Astrocyte (in vitro differentiated cells and primary cell): ENCODE results near the gene HES5. TPM values are rescaled to one million over a fixed set of nuclear protein-coding genes. Genes with fewer than 3 reads are reported as not detected.

Experiments
- DNase-seq: peaks from one replicate; pipeline ENCODE4 v3.0.0-alpha.2; 2010; ENCODE audit warnings: low read depth
- FAIRE-seq: peaks from 2 replicates; lab custom pipeline; 2011; peaks lifted over from hg19 to GRCh38; lab: Jason Lieb, UNC
- H2AFZ ChIP-seq: 2 replicates; pipeline ENCODE4 v1.6.0; 2012; ENCODE audit warnings: low read depth, low read length, inconsistent platforms
- H3K27ac ChIP-seq: 2 replicates; pipeline ENCODE4 v1.5.1; 2011; ENCODE audit warnings: low read depth, low read length, inconsistent platforms
- H3K27me3 ChIP-seq: 2 replicates; pipeline ENCODE4 v1.6.0; 2011; ENCODE audit warnings: low read length, inconsistent platforms; ENCODE audit not compliant: insufficient read depth
- H3K36me3 ChIP-seq: 2 replicates; pipeline ENCODE4 v1.5.1; 2011; ENCODE audit warnings: low read length, inconsistent platforms; ENCODE audit not compliant: insufficient read depth
- H3K4me1 ChIP-seq: 2 replicates; pipeline ENCODE4 v1.5.1; 2011; ENCODE audit warnings: low read length, inconsistent platforms; ENCODE audit not compliant: insufficient read depth
- H3K4me2 ChIP-seq: 2 replicates; pipeline ENCODE4 v1.6.0; 2012; ENCODE audit warnings: low read length, inconsistent platforms
- H3K4me3 ChIP-seq: 2 replicates; pipeline ENCODE4 v1.5.1; 2011; ENCODE audit warnings: low read depth, mild to moderate bottlenecking, low read length, inconsistent platforms; ENCODE audit not compliant: insufficient read depth
- H3K79me2 ChIP-seq: 2 replicates; pipeline ENCODE4 v1.6.0; 2012; ENCODE audit warnings: mild to moderate bottlenecking, low read length, inconsistent platforms; ENCODE audit not compliant: insufficient read depth
- H3K9ac ChIP-seq: 2 replicates; pipeline ENCODE4 v1.6.0; 2012; ENCODE audit warnings: mild to moderate bottlenecking, low read length, inconsistent platforms
- H3K9me3 ChIP-seq: 2 replicates; pipeline ENCODE4 v1.5.1; 2012; ENCODE audit warnings: low read depth, mild to moderate bottlenecking, low read length, inconsistent platforms; ENCODE audit not compliant: insufficient read depth
- H4K20me1 ChIP-seq: 2 replicates; pipeline ENCODE4 v1.6.0; 2012; ENCODE audit warnings: low read length, inconsistent platforms; ENCODE audit not compliant: insufficient read depth
- H3K27ac Mint-ChIP-seq: one replicate; pipeline ENCODE4 v1.8.0; 2021; ENCODE audit warnings: mild to moderate bottlenecking, mixed read lengths; ENCODE audit not compliant: unreplicated experiment
- H3K27me3 Mint-ChIP-seq: one replicate; pipeline ENCODE4 v1.8.0; 2021; ENCODE audit warnings: low read depth, mixed read lengths; ENCODE audit not compliant: unreplicated experiment
- H3K36me3 Mint-ChIP-seq: one replicate; pipeline ENCODE4 v1.8.0; 2021; ENCODE audit warnings: low read depth, mixed read lengths; ENCODE audit not compliant: unreplicated experiment
- H3K4me1 Mint-ChIP-seq: one replicate; pipeline ENCODE4 v1.8.0; 2021; ENCODE audit warnings: low read depth, mixed read lengths; ENCODE audit not compliant: unreplicated experiment
- H3K4me3 Mint-ChIP-seq: one replicate; pipeline ENCODE4 v1.8.0; 2021; ENCODE audit warnings: mild to moderate bottlenecking, moderate library complexity, mixed read lengths; ENCODE audit not compliant: unreplicated experiment
- H3K9me3 Mint-ChIP-seq: one replicate; pipeline ENCODE4 v1.8.0; 2021; ENCODE audit warnings: mild to moderate bottlenecking, mixed read lengths; ENCODE audit not compliant: unreplicated experiment
- EZH2 ChIP-seq: IDR thresholded peaks from 2 replicates; pipeline ENCODE4 v1.6.1; 2012; ENCODE audit warnings: mild to moderate bottlenecking, low read length, inconsistent platforms; ENCODE audit not compliant: insufficient read depth
- total RNA-seq: library from RNA; stranded (reverse); gene quantifications from 2 replicates; pipeline ENCODE4 v1.2.1, GENCODE V29; 2021
- TF ChIP-seq, protein P1 (sequence below): IDR thresholded peaks from 2 replicates; pipeline ENCODE4 v1.5.1; 2011; ENCODE audit warnings: low read depth, mild to moderate bottlenecking, inconsistent platforms, low read length, moderate library complexity; ENCODE audit not compliant: insufficient read depth

The HES5 gene
- total RNA-seq, 1 donor from 2014 or later = not detected

DNA sequence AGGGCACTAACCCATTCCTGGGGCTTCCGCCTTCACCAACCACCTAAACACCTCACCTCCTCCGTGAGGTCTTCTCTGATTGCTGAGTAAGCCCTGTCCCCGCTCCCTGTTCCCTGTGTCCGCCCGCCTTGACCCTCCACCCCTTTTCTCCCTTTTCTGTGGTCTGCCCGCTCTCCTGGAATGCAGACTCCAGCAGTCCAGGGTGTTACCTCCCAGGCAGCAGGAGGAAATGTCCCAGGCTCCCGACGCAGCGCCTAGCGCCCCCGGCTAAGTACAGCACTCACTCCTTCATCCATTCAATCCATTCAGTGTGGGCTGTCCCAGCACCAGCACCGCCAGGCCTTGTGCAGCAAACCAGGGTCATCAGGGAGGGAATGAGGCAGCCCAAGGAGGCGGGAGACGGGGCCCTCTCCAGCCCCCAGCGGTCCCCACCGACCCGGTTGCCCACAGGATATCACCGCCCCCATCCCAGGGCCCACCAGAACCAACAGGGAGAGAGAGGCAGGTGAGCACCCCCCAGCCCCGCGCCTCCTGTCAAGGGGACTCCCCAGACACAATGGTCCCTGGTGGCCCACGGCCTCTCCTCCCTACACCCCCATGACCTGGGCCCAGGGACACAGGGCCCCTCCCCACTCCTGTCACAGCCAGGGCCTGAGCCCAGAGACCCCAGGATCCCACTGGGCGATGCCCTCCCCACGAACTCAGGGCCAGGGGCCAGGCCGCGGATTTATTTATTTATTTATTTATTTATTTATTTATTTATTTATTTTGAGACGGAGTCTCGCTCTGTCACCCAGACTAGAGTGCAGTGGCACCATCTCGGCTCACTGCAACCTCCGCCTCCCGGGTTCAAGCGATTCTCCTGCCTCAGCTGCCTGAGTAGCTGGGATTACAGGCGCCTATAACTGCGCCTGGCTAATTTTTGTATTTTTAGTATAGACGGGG, 36.3 kb upstream of the HES5 start:
- no peak overlapping the region for H3K27ac Mint-ChIP-seq
- H3K9ac ChIP-seq = no peak overlapping the region
- H3K36me3 Mint-ChIP-seq = no peaks in the 10 kb centered on the region

DNA sequence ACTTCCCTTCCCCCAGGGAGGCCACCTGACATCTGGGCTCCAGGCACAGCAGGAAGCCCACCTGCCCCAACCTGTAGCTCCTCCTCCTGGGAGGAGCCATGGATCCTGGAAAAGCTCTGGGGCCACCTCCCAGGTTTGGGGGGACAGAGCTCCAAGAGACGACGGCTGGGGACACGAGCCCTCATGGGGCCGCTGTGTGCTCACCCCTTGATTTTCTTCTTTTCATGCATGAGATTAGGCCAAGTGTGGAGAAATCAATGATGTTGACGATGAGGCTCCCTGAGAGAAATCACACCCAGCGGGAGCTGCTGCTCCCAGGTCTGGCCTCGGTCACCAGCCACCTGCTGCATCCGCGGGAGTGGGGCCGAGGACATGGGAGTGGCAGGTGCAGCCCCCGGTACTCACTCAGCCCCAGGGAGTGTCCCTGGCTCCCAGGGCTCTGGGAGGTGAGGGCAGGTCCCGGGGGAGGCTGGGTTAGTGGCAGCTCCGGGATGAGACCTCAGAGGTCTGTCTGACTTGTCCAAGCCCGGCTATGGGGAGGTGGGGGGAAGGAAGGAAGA, 34.8 kb upstream of the HES5 start:
- no peak overlapping the region for H3K4me3 Mint-ChIP-seq
- peaks cover 18% of the 10 kb centered on the region for H3K27me3 Mint-ChIP-seq
- H3K9ac ChIP-seq = no peak overlapping the region
- peaks cover 5% of the 10 kb centered on the region for H3K4me1 Mint-ChIP-seq
- H3K79me2 ChIP-seq = no peaks in the 10 kb centered on the region
- TF ChIP-seq, protein P1, sequence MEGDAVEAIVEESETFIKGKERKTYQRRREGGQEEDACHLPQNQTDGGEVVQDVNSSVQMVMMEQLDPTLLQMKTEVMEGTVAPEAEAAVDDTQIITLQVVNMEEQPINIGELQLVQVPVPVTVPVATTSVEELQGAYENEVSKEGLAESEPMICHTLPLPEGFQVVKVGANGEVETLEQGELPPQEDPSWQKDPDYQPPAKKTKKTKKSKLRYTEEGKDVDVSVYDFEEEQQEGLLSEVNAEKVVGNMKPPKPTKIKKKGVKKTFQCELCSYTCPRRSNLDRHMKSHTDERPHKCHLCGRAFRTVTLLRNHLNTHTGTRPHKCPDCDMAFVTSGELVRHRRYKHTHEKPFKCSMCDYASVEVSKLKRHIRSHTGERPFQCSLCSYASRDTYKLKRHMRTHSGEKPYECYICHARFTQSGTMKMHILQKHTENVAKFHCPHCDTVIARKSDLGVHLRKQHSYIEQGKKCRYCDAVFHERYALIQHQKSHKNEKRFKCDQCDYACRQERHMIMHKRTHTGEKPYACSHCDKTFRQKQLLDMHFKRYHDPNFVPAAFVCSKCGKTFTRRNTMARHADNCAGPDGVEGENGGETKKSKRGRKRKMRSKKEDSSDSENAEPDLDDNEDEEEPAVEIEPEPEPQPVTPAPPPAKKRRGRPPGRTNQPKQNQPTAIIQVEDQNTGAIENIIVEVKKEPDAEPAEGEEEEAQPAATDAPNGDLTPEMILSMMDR = no peak
- no peak for TF ChIP-seq EZH2
- no peak overlapping the region for H3K27ac ChIP-seq
- FAIRE-seq (no peak), DNase-seq (no peak)
- no peak overlapping the region for H2AFZ ChIP-seq
- H3K36me3 Mint-ChIP-seq = no peaks in the 10 kb centered on the region
- H4K20me1 ChIP-seq = no peaks in the 10 kb centered on the region
- H3K27ac Mint-ChIP-seq = no peak overlapping the region
- H3K27me3 ChIP-seq = no peaks in the 10 kb centered on the region
- no peak overlapping the region for H3K4me3 ChIP-seq
- no peaks in the 10 kb centered on the region for H3K9me3 ChIP-seq
- H3K4me1 ChIP-seq = no peaks in the 10 kb centered on the region
- H3K9me3 Mint-ChIP-seq = no peaks in the 10 kb centered on the region
- H3K4me2 ChIP-seq = no peak overlapping the region
- no peaks in the 10 kb centered on the region for H3K36me3 ChIP-seq

More for the DNA sequence above, 36.3 kb upstream of the HES5 start:
- Mint-ChIP-seq H3K9me3 (no peaks in the 10 kb centered on the region), H3K4me1 (peaks cover 5% of the 10 kb centered on the region), H3K27me3 (peaks cover 25% of the 10 kb centered on the region), H3K4me3 (no peak overlapping the region)
- no peak overlapping the region for H2AFZ ChIP-seq
- TF ChIP-seq, protein P1 = no peak
- TF ChIP-seq EZH2 = no peak
- H3K27ac ChIP-seq = no peak overlapping the region
- H3K27me3 ChIP-seq = no peaks in the 10 kb centered on the region
- no peaks in the 10 kb centered on the region for H3K36me3 ChIP-seq
- FAIRE-seq (no peak), DNase-seq (no peak)
- no peak overlapping the region for H3K4me3 ChIP-seq
- no peaks in the 10 kb centered on the region for H4K20me1 ChIP-seq
- no peaks in the 10 kb centered on the region for H3K4me1 ChIP-seq
- H3K4me2 ChIP-seq = no peak overlapping the region
- no peaks in the 10 kb centered on the region for H3K79me2 ChIP-seq
- no peaks in the 10 kb centered on the region for H3K9me3 ChIP-seq
